ENCODE measurements around the gene CES2.

GRCh38 chr16:66904428-66904845 lies 30.9 kb upstream of the CES2 start:
- TF ChIP-seq CTCF (IDR thresholded peaks at IDR 0.05) (no peak), POLR2A (IDR thresholded peaks at IDR 0.05) (no peak)

Measured in thyroid gland (tissue), 4 donors.